ENCODE results near the gene PDE1C. TPM values are rescaled to one million over a fixed set of nuclear protein-coding genes. Genes with fewer than 3 reads are reported as not detected.

The PDE1C gene
- total and polyA plus RNA-seq, 3 donors from 2014 or later, result 7.6 to 9.5 (median 9.5) TPM

DNA sequence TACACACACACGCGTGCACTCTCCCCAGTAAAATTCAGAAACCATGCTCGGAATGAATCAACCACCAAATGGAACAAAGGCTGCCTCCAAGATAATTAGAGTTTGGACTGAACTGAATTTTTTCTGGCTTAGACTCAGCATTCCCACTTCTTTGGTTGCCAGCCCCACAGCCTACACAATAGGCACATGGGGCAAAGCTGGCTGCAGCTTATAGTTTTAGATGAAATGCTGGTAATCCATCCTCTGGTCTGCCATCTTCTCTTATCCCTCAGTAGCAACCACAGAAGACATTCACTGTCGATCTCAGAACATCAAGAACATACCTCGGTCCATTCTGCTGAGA is 44.2 kb downstream of the PDE1C start:
- no peaks in the 10 kb centered on the region for H3K27me3 ChIP-seq
- no peak overlapping the region for H3K27ac ChIP-seq
- H3K36me3 ChIP-seq (ENCODE audit: low read depth, missing control alignments), result no peaks in the 10 kb centered on the region
- 95 to 96% methylated on average over 5 of the region's 5 CpGs for WGBS, 2 donors
- no peaks in the 10 kb centered on the region for H3K4me1 ChIP-seq
- H3K9me3 ChIP-seq, result no peaks in the 10 kb centered on the region
- TF ChIP-seq POLR2A (IDR thresholded peaks at IDR 0.05), result no peak
- TF ChIP-seq, protein P1, sequence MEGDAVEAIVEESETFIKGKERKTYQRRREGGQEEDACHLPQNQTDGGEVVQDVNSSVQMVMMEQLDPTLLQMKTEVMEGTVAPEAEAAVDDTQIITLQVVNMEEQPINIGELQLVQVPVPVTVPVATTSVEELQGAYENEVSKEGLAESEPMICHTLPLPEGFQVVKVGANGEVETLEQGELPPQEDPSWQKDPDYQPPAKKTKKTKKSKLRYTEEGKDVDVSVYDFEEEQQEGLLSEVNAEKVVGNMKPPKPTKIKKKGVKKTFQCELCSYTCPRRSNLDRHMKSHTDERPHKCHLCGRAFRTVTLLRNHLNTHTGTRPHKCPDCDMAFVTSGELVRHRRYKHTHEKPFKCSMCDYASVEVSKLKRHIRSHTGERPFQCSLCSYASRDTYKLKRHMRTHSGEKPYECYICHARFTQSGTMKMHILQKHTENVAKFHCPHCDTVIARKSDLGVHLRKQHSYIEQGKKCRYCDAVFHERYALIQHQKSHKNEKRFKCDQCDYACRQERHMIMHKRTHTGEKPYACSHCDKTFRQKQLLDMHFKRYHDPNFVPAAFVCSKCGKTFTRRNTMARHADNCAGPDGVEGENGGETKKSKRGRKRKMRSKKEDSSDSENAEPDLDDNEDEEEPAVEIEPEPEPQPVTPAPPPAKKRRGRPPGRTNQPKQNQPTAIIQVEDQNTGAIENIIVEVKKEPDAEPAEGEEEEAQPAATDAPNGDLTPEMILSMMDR (IDR thresholded peaks at IDR 0.05), result no peak
- no peak overlapping the region for H3K4me3 ChIP-seq
- no peak for DNase-seq
- intact Hi-C loops (cut with DNase I; ENCODE audit: low total_unique reads), result no loop called here

GRCh38 chr7:32025381-32026082 is 44.7 kb downstream of the PDE1C start:
- intact Hi-C loops (cut with DNase I; ENCODE audit: low total_unique reads), result no loop called here
- Histone ChIP-seq H3K4me3 (no peak overlapping the region), H3K27ac (no peak overlapping the region), H3K4me1 (no peaks in the 10 kb centered on the region), H3K9me3 (no peaks in the 10 kb centered on the region), H3K36me3 (ENCODE audit: low read depth, missing control alignments) (no peaks in the 10 kb centered on the region), H3K27me3 (no peaks in the 10 kb centered on the region)
- no peak for DNase-seq
- TF ChIP-seq, protein P1 (IDR thresholded peaks at IDR 0.05), result no peak
- TF ChIP-seq POLR2A (IDR thresholded peaks at IDR 0.05), result no peak
- 77 to 87% methylated on average over 6 of the region's 6 CpGs for WGBS, 2 donors

DNA sequence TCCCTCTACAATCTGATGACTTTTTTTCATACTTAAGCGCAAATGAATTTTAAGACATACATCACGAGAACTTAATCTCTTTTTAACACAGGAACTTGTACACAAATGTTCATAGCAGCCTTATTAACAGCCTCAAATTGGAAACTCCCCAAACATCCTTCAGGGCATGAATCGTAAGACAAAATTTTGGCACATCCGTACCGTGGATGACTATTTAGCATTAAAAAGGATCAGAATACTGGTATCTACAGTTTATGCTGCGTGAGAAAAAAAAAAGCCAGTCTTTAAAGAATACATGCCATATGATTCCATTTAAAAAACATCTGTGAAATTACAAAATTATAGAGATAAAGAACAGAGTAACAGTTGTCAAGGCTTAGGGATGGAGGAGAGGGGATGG is 46.8 kb downstream of the PDE1C start:
- 87 to 88% methylated on average over 6 of the region's 6 CpGs for WGBS, 2 donors
- no peak overlapping the region for H3K27ac ChIP-seq
- H3K36me3 ChIP-seq (ENCODE audit: low read depth, missing control alignments), result no peaks in the 10 kb centered on the region
- no peak overlapping the region for H3K4me3 ChIP-seq
- TF ChIP-seq, protein P1 (IDR thresholded peaks at IDR 0.05), result no peak
- no peak for TF ChIP-seq POLR2A (IDR thresholded peaks at IDR 0.05)
- intact Hi-C loops (cut with DNase I; ENCODE audit: low total_unique reads), result no loop called here
- H3K27me3 ChIP-seq, result no peaks in the 10 kb centered on the region
- H3K4me1 ChIP-seq, result no peaks in the 10 kb centered on the region
- DNase-seq, result no peak
- H3K9me3 ChIP-seq, result no peaks in the 10 kb centered on the region

- DNase-seq, result no peak
- no peaks in the 10 kb centered on the region for H3K36me3 ChIP-seq (ENCODE audit: low read depth, missing control alignments)
- no peak for TF ChIP-seq POLR2A (IDR thresholded peaks at IDR 0.05)
- TF ChIP-seq, protein P1 (IDR thresholded peaks at IDR 0.05), result no peak
- H3K4me1 ChIP-seq, result no peaks in the 10 kb centered on the region
- no peaks in the 10 kb centered on the region for H3K9me3 ChIP-seq
- no peak overlapping the region for H3K27ac ChIP-seq
- no peaks in the 10 kb centered on the region for H3K27me3 ChIP-seq
- WGBS, 2 donors, result 83 to 89% methylated on average over 4 of the region's 4 CpGs
- intact Hi-C loops (cut with DNase I; ENCODE audit: low total_unique reads), result no loop called here
- H3K4me3 ChIP-seq, result no peak overlapping the region
Measured at GRCh38 chr7:32022966-32023365, 47.2 kb downstream of the PDE1C start.

- TF ChIP-seq, protein P1 (IDR thresholded peaks at IDR 0.05), result no peak
- no peak for TF ChIP-seq POLR2A (IDR thresholded peaks at IDR 0.05)
- no peaks in the 10 kb centered on the region for H3K36me3 ChIP-seq (ENCODE audit: low read depth, missing control alignments)
- no peaks in the 10 kb centered on the region for H3K4me1 ChIP-seq
- WGBS, 2 donors, result 78 to 85% methylated on average over 2 of the region's 2 CpGs
- no peaks in the 10 kb centered on the region for H3K9me3 ChIP-seq
- H3K27ac ChIP-seq, result no peak overlapping the region
- intact Hi-C loops (cut with DNase I; ENCODE audit: low total_unique reads), result no loop called here
- H3K27me3 ChIP-seq, result no peaks in the 10 kb centered on the region
- no peak overlapping the region for H3K4me3 ChIP-seq
- DNase-seq, result no peak
Measured at GRCh38 chr7:32020551-32021159, 49.6 kb downstream of the PDE1C start.
